ENCODE data around the gene RTN4RL1.

DNA sequence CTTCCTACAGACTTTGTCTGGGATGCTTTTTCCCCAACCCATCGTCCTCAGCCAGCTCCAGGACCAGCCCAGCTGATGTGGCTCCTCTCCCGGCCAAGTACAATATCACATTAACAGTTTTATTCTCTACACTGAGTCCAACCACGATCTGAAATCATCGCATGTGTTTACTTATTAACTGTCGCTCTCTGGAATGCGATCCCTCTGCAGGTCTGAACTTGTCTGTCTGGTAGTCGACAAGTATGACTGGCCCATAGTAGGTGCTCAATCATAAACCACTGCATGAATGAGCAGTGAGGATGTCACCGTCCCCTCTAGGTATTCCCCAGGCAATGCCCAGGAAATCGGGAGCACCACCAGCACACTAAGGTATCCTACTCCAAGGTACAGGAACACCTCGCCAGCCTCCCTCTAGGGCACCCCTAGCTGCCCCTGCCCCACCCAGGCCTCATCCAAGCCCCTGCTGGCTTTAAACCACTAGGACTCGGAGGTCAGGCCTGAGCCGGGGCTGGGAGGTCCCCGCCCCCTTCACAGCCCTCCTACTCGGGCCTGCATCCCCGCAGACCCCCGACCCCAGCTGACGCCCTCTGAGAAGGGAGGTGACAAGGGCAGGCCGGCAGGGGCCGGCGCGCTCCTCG is 27.7 kb downstream of the RTN4RL1 start:
- TF ChIP-seq, protein P1, sequence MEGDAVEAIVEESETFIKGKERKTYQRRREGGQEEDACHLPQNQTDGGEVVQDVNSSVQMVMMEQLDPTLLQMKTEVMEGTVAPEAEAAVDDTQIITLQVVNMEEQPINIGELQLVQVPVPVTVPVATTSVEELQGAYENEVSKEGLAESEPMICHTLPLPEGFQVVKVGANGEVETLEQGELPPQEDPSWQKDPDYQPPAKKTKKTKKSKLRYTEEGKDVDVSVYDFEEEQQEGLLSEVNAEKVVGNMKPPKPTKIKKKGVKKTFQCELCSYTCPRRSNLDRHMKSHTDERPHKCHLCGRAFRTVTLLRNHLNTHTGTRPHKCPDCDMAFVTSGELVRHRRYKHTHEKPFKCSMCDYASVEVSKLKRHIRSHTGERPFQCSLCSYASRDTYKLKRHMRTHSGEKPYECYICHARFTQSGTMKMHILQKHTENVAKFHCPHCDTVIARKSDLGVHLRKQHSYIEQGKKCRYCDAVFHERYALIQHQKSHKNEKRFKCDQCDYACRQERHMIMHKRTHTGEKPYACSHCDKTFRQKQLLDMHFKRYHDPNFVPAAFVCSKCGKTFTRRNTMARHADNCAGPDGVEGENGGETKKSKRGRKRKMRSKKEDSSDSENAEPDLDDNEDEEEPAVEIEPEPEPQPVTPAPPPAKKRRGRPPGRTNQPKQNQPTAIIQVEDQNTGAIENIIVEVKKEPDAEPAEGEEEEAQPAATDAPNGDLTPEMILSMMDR (IDR thresholded peaks at IDR 0.05) = no peak
- no peak for TF ChIP-seq POLR2A (IDR thresholded peaks at IDR 0.05)

All from heart left ventricle (tissue), 13 donors.